GM18517 (cell line): ENCODE data around the gene SLC25A12.
"Not testable (repeated sequence)": the region's sequence is repeated elsewhere in the genome, so short reads cannot be mapped to it uniquely, and the experiment has no call there.

Source experiments
- ATAC-seq: cut with Tn5 transposase; IDR thresholded peaks from one replicate; pipeline ENCODE4 v1.9.1; 2021; ENCODE audit warnings: mild to moderate bottlenecking, moderate library complexity; ENCODE audit not compliant: unreplicated experiment

The SLC25A12 gene, protein sequence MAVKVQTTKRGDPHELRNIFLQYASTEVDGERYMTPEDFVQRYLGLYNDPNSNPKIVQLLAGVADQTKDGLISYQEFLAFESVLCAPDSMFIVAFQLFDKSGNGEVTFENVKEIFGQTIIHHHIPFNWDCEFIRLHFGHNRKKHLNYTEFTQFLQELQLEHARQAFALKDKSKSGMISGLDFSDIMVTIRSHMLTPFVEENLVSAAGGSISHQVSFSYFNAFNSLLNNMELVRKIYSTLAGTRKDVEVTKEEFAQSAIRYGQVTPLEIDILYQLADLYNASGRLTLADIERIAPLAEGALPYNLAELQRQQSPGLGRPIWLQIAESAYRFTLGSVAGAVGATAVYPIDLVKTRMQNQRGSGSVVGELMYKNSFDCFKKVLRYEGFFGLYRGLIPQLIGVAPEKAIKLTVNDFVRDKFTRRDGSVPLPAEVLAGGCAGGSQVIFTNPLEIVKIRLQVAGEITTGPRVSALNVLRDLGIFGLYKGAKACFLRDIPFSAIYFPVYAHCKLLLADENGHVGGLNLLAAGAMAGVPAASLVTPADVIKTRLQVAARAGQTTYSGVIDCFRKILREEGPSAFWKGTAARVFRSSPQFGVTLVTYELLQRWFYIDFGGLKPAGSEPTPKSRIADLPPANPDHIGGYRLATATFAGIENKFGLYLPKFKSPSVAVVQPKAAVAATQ

DNA sequence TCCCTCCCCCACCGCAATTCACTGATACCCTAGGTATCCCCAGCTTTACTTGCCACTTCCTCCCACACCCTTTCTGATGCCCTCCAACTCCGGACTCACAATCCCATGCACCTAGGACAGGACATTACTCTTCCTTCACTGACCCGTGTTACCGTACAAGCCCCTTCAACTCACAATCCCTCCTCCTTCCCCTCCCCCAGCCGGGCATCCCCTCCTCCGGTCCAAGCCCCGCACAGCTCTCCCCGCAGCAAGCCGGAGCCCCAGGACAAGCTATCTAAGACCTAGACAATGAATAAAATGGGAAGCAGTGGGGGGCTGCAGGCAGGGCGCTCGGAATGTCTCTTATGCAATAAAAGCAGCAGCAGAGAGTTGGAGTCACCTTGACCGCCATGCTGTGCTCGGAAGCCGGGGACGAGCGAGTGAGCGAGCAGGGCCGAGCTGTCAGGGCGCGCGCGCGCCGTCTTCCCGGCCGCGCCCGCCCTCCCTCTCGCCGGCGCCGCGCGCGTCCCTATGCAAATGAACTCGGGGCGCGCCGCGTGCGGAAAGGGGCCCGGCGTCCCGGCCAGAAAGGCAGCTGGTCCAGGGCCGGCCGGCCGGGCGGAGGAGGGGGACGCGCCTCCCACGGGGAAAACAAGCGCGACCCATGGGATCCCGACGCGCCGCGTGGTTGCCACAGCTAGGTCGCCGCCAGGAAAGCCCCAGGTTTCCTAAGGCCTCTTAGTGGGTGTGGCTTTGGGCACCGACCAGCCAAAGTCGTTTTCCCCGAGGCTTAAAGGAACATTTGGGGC is at the start of gene SLC25A12:
Gene SLC25A12 (minus strand): TSS at position 421 of the 788 bp plus-strand sequence. CDS start 30 bp downstream, at position 391.
- ATAC-seq, result peak; percentile 84

DNA sequence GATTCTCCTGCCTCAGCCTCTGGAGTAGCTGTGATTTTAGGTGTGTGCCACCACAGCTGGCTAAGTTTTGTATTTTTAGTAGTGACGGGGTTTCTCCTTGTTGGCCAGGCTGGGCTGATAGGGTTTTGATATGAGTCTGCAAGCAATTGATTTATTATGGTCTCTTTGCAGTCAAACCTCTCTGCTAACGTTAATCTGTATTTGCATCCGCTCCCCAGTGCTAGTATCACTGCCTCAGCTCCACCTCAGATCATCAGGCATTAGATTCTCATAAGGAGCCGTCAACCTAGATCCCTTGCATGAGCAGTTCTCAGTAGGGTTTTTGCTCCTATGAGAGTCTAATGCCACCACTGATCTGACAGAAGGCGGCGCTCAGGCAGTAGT is 47.3 kb upstream of the SLC25A12 start:
- ATAC-seq, result no peak

DNA sequence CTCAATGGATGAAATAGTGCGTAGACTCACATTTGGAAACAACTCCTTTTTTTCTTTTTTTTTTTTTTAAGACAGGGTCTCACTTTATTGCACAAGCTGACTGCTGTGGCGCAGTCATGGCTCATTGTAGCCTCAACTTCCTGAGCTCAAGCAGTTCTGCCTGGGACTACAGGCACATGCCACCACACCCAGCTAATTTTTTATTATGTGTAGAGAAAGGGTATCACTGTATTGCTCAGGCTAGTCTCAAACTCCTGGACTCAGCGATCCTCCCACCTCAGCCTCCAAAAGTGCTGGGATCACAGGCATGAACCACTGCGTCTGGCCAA is 45.7 kb upstream of the SLC25A12 start:
- ATAC-seq, result no peak

DNA sequence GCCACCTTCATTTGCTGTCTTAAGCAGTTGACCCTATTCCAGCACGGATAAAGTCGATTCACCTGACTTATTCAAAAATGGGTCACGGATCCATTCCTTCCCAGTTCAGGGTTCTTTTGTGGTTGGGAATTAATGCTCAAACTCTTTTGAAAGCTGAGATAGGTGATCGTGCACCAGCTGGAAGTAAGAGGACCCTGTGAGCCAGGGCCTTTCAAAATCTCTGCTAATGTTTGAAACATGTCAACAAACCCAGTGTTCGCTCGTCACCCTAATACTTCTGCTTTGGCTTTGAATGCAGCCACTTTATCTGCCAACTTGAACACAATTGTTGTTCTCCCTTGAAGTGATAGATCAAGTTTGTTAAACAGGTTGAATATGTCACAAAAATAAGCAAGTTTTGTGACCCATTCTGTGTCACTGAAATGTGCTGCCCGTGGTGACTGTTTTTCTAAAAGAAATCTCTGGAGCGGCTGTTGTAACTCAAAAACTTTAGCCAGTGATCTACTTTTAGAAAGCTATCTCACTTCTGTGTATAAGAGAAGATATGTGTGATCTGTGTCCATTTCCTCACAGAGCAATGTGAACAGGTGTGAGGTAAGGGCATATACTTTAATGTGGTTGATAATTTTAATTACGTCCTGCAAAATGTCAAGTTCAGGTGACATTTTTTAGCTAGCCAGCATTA is 45.2 kb upstream of the SLC25A12 start:
- no peak for ATAC-seq

DNA sequence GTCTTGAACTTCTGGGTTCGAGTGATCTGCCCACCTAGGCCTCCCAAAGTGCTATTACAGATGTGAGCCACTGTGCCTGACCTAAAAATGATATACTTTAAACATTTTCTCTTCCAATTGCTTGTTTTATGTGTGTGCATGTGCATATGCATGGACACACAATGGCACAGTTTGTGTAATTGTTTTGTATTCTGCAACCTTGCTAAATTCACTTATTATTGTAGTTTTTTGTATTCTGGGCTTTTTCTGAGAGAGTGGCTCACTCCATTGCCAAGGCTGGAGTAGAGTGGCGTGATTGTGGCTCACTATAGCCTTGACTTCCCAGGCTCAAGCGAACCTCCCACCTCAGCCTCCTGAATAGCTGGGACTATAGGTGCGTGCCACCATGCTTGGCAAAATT is 36.3 kb upstream of the SLC25A12 start:
- no peak for ATAC-seq

DNA sequence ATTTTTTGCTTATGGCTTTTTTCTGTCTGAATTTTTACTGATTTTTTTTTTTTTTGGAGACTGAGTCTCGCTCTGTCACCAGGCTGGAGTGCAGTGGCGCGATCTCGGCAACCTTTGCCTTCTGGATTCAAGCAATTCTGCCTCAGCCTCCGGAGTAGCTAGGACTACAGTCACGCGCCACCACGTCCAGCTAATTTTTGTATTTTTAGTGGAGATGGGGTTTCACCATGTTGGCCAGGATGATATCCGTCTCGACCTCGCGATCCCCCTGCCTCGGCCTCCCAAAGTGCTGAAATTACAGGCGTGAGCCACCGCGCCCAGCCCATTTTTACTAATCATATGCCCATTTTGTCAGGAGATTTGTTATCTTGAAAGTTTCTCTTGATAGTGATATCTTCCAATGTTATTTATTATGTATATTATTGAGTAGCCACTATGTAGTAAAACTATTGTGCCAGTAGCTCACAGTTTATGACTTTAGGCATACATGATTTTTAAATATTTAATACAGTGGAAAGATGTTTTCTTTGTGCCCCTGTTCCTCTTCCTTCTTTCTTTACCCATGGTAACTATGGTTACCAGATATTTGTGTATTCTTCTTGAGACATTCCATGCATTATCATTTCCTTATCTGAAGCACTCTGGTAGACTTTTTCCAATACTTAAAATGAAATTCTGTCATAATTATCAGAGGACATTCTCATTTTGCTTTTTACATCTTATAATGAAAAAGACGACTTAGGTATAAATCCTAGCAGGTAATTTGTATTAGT is 30.3 kb upstream of the SLC25A12 start:
- no peak for ATAC-seq

DNA sequence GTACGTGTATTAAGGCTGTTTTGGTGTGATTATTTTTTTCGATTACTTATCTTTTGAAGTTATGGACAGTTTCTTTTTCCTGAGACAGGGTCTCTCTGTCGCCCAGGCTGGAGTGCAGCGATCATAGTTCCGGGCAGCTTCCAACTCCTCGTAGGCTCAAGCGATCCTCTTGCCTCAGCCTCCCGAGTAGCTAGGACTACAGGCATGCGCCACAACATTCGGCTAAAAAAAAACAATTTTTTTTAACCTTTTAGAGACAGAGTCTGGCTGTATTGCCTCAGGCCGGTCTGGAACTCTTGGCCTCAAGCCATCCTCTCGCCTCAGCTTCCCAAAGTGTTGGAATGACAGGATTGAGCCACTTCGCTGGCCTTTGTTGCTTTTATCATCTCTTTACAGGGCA is 29.2 kb upstream of the SLC25A12 start:
- ATAC-seq, result no peak

DNA sequence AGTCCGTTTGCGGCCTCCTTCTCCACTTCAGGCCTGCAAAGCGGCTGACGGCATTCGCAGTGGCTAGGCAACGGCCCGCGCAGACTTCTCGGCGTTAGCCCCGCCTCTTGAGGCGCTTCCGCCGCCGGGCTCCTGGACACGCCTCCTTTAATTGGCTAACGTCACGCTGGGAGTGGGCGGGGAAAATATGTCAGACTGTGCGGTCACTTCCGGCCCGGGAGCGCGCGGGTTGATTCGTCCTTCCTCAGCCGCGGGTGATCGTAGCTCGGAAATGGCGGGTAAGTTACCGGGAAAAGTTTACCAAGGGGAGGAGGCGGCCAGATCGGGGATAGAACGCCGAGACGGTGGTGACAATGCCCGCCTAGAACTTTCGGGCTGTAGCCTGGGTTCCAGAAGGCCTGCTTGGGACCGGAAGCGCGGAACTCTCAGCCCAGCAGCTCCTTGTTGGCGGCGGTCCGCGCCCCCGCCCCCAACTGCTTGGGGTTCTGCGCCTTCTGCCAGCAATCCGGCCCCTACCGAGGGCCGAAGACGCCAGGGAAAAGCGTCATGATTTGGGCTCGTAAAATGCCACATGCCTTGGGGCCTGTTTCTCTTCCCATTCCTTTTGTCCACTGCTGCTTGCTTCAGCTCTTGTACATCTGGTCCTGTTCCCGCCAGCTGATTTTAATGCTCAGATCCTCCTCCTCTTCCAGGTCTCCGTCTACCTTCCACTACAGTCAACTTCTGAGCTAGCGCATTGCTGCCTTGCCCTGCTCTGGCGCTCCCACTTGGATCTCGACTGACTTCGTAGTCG is 28.4 kb upstream of the SLC25A12 start, which contains the start of gene HAT1:
Gene HAT1 (plus strand): TSS at position 232 of the 793 bp plus-strand sequence. CDS start 40 bp downstream, at position 272.
- peak; percentile 92 for ATAC-seq

DNA sequence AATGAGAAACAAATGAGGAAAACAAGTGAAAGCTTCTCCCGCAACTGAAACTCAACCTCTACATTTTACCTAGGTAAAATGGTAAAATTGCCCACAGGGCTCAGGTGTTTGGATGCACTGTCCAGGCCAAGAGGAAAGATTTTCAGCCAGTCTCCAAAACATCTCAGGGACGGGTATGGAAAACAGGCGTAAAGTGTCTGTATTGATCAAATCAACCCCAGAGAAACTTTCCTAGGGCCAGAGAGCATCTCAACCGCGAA is 27.9 kb upstream of the SLC25A12 start:
- ATAC-seq, result no peak

DNA sequence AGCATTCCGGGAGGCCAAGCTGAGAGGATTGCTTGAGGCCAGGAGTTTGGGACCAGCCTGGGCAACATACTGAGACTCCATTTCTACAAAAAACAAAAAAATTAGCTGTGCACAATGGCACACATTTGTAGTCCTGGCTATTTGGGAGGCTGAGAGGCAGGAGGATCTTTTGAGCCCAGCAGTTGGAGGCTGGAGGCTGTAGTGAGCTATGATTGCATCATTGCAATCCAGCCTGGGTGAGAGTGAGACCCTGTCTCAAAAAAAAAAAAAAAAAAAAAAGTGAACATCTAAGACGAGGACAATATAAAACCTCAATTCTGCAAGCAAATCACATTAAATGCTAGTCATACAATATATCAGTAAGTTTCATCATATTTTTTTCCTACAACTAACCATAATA is 25.4 kb upstream of the SLC25A12 start:
- ATAC-seq, result no peak

DNA sequence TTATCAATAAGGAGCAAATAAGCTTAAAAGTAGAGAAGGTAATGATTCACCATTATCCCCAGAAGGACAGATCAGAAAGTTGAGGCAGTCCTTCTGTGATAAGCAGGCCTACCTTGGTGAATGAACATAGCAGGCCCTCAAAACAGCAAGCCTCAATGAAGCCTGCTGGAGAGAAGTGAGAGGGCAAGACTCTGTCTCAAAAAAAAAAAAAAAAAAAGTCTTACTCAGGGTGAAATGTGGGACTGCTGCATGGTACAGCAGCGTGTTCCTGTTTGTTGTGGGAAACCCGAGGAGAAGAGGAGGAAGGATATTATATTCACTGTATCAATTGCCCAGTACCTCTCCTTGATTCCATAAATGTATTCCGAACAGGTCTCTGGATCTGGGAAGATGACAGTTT is 19.5 kb upstream of the SLC25A12 start:
- no peak for ATAC-seq

DNA sequence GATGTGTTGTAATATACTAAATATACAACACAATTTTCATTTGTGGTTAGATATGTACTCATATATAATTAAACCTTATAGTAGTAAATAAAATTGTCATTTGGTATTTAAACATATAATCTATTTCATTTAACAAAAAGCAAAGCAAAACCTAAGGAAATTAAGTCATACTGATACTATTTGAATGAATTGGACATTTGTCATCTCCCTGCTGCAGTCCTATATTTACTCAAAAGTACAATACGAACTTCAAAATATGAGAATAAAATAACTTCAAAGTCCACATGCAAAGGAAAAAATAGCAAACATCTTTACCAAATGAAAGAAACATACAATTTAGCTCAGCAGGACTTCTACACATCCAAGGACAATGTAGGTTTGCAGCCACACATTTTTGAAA is 16.4 kb upstream of the SLC25A12 start:
- no peak for ATAC-seq

DNA sequence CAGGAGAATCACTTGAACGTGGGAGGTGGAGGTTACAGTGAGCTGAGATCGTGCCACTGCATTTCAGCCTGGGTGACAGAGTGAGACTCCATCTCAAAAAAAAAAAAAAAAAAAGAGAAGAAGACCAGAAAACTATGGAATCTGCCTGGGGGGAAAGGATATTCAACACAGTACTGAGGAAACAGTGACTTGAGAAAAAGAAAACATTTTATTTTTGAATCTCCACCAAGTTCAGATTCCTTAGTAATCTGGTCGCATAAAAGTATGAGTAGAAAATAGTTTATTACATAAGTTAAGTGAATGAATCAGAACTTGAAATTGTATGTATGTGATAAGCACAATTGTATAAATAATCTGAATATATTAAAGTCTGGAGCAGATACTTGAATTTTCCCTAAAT is 15.2 kb upstream of the SLC25A12 start:
- no peak for ATAC-seq

DNA sequence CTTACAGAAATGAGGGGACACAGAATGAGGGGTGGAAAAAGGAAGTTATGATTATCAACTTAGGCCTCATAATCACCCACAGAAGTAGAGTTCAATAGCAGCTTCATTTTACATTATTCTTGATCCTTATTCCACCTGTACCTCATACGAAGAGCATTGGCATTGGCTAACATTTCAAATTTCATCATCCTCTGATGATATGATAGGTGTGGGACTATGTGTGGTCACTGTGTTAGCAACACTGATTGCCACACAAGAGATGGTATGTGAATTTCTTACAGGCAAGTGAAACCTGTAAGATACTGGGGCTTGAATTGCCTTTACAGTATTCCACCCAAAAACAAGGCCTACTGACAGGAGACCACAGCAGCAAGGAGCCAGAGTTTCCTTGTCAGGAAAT is 14.2 kb upstream of the SLC25A12 start:
- ATAC-seq, result no peak

DNA sequence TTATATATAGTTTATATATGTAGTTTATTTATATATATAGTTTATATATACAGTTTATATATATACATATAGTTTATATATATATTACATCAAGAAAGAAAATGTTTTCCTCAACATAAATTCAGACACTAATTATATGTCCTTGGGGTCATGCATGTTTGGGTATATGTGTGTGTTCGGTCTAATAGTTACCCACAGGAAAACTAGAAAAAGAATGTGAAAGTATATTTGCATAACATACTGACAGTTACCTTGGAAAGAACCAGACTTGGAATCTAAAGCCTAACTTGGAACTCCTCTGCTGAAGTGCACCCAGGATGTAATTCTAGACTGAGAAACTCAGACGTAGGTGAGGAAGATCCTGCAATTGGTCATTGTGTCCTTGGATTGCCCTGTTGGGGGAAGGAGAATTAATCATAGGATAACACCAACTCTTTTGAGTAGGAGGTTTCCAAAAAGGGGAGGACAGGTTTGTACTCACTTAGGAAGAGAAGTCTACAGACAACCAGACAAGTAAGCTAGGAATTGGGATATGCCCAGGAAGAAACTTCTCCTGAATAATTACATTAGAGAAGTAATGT is 8.9 kb upstream of the SLC25A12 start:
- no peak for ATAC-seq

DNA sequence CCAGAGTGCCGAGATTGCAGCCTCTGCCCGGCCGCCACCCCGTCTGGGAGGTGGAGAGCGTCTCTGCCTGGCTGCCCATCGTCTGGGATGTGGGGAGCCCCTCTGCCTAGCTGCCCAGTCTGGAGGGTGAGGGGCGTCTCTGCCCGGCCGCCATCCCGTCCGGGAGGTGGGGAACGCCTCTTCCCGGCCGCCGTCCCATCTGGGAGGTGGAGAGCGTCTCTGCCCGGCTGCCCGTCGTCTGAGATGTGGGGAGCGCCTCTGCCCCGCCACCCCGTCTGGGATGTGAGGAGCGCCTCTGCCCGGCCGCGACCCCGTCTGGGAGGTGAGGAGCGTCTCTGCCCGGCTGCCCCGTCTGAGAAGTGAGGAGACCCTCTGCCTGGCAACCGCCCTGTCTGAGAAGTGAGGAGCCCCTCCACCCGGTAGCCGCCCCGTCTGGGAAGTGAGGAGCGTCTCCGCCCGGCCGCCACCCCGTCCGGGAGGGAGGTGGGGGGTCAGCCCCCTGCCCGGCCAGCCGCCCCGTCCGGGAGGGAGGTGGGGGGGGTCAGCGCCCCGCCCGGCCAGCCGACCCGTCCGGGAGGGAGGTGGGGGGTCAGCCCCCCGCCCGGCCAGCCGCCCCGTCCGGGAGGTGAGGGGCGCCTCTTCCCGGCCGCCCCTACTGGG is 5.7 kb upstream of the SLC25A12 start:
- not testable (repeated sequence) for ATAC-seq

DNA sequence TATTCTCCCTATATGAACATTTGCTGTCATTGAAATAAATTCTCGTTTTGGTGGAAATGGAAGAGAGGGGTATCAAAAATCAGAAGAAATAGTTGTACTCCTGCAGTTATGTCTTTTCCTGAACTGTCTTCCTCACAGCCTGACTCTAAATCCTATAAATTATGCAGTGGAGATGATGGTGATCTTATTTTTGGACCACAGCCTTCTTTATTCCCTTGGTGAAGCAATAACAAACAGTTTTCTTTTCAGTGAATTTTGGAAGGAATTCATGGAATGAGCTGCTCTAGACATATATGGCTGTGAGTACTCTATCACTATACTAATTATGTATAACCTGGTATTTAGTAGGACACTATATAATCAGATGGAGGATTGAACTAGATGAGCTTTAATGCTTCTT is 1.7 kb upstream of the SLC25A12 start:
- ATAC-seq, result no peak

DNA sequence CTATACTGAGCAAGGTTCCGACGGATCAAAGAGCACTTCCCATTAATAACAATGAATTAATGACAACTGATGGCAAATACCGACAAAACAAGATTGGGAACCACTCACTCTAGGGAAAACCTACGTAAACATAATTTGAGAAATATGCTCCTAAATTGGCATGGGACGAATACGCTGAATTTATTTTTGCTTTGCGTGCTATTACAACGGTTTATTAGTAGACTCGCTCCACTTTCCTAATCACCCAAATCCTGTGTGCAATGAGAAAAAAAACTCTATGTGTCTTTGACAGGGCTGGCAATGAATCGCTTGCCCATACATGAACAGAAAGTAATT is 536 bp upstream of the SLC25A12 start:
- ATAC-seq, result no peak

DNA sequence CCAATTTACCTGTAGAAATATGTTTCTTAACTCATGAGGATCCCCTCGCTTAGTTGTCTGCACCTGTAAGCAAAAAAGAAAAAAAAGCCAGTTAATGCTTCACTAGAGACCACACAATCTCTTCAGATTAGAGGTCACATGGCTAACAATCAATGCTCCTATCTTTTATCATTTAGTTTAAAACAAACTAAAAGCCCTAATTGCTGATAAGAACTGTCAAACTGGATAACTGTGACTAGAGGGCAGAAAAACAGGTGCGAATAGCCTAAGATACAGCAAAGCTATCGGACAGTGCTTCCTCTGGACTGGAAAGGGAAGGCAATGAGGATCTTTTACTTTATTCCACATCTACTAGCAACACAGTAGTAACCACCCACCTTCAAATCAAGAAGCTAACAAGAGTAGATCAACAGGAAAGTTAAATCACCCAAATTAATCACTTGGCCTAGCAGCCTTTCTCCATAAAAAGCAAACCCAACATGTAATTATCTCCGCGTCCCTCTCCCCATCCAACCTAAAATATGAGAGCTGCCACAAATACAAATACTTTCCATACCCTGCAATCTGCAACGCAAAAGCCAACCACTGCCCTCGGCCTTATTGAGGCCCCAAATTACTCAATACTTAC is 734 bp downstream of the SLC25A12 start:
- no peak for ATAC-seq
